GM21515 (cell line): ENCODE results near the gene GLP2R.
"Not testable (repeated sequence)": the region's sequence is repeated elsewhere in the genome, so short reads cannot be mapped to it uniquely, and the experiment has no call there.

Experiments used
- ATAC-seq: cut with Tn5 transposase; IDR thresholded peaks from one replicate; pipeline ENCODE4 v1.9.1; 2021; ENCODE audit not compliant: unreplicated experiment

Gene GLP2R, protein sequence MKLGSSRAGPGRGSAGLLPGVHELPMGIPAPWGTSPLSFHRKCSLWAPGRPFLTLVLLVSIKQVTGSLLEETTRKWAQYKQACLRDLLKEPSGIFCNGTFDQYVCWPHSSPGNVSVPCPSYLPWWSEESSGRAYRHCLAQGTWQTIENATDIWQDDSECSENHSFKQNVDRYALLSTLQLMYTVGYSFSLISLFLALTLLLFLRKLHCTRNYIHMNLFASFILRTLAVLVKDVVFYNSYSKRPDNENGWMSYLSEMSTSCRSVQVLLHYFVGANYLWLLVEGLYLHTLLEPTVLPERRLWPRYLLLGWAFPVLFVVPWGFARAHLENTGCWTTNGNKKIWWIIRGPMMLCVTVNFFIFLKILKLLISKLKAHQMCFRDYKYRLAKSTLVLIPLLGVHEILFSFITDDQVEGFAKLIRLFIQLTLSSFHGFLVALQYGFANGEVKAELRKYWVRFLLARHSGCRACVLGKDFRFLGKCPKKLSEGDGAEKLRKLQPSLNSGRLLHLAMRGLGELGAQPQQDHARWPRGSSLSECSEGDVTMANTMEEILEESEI

DNA sequence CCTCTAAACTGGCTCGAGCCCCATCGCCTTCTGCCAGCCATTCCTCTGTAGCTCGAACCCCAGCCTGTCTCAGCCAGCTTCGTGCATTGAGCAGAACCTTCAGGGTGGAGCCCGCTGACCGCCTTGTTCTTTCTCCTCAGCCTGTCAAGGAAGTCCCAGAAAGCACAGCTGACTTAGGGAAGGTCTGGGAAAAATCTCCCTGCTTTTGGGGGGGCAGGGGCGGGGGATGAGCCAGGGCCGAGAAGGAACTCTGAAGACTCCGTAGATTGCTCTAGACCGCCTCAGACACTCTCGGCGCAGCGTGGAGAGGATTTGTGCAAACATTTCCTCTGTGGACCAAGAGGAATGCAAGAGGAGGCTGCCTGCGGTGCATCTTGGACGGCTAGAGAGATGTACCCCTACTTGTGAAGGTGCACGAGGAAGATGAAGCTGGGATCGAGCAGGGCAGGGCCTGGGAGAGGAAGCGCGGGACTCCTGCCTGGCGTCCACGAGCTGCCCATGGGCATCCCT lies at the start of gene GLP2R:
TSS of gene GLP2R (plus strand) at position 284 of the 510 bp plus-strand sequence. CDS start at position 424, 140 bp downstream.
- no peak for ATAC-seq

DNA sequence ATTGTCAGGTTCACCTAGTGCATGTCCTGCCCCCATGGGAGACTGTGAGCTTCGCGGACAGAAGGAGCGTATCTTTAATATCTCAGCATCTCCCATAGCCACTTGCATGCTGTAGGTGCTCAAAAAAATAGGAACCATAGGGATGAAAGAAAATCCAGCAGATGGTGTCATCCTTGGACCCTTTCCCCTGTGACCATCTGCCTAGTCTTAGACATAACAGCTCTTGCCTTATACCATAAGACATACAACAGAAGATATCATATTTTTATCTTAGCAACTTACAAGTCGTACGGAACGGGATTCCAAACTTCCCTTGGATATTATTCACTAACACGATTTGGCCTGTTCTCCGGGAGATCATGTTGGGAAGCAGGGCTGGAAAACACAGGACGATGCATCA lies 48.8 kb upstream of the GLP2R start:
- no peak for ATAC-seq

DNA sequence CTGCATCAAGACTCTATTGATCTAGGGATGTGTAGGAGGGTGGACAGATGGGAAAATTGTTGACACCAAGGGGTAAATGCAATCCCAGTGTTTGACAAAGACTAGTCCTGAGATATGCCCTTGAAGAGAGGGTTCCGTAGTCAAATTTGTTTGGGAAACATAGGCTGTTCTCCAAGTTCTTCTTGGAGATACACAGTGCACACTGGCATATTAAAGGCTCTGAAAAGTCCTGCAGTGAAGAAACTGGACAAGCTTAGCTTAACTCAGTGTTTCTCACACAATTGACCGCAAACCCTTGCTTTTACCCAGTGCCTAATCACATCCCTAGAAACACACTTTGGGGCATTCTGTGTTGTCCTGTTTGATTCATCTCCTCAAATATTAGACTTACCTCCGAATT lies 45.2 kb upstream of the GLP2R start:
- ATAC-seq: no peak

DNA sequence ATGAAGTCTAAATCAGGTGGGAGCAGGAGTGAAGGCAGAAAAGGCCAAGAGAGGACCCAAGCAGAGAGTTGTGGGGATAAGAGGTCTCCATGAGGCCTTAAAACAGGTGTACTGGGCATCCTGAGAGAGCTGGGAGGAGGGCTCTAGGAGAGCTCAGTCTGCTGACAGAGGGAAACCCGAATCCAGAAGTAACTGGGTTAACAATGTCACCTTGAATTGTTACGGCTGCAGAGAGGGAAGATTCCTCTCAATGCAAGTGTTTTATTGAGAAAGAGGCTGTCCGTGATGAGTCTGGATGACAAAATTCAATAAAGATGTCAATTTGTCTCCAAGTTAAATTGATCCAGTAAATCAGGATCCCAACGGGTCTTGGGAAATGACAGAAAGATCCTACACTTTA lies 42.7 kb upstream of the GLP2R start:
- ATAC-seq: no peak

DNA sequence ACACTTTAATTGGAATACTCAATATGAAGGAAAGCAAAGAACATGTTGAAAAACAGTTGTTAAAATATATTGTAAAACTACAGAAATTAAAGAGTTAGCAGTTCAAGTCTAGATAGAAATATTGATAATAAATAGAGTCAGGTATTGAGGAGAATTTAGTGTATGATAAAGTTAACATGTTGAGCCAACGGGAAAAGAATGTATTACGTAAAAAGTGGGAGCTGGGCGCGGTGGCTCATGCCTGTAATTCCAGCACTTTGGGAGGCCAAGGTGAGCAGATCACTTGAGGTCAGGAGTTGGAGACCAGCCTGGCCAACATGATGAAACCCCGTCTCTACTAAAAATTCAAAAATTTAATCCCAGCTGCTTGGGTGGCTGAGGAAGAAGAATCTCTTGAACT lies 42.3 kb upstream of the GLP2R start:
- not testable (repeated sequence) for ATAC-seq

DNA sequence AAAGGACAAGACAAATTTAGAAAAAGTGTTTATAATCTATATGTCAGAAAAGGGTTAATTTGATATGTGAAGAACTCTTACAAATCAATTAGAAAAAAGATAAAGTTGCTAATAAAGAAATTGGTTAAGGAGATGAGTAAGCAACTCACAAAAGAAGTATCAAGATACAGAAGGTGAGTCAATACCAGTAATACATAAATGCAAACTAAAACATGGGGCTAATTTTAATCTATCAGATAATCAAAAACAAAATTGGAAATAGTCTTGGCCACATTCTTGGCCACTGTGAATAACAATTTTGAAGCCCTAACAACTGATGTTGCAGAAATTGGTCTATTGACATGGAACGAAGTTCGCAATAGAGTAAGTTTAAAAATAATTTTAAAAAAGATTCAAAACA lies 41.2 kb upstream of the GLP2R start:
- ATAC-seq: no peak

DNA sequence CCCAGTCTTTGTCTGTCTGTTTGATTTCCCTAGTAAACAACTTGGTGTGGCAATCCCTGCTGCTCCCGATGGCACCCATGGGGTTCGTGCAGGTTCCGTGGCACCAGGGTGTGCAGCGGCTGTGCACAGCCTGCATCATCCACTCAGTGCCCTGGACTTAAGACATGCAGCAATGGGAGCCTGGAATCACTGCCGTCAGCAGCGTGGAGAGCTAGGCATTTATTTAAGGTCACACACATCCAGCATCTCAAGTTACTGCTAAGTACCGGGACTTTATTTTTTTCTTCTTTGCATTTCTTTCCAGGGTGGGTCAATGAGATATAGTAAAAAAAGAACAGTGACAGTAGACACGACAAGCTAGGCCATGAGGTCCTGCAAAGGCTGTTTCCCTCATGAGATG lies 37.1 kb upstream of the GLP2R start:
- no peak for ATAC-seq

DNA sequence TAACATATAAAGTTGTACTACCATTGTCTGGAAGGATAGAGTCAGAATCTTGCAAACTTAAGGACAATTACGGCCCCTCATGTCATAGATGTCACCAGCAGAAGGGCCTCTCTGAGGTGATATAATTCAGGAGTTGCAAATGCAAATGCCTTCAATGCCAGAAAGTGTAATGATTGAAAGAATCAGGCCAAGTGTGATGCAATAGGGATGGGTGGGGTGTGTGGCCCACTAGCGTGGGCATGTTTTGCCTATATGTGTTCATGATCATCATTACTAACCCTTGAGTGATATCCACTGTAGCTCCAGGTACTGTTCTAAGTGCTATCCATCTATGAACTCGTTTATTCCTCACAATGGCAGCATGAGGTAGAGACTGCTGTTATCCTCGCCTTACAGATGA lies 35.4 kb upstream of the GLP2R start:
- no peak for ATAC-seq

DNA sequence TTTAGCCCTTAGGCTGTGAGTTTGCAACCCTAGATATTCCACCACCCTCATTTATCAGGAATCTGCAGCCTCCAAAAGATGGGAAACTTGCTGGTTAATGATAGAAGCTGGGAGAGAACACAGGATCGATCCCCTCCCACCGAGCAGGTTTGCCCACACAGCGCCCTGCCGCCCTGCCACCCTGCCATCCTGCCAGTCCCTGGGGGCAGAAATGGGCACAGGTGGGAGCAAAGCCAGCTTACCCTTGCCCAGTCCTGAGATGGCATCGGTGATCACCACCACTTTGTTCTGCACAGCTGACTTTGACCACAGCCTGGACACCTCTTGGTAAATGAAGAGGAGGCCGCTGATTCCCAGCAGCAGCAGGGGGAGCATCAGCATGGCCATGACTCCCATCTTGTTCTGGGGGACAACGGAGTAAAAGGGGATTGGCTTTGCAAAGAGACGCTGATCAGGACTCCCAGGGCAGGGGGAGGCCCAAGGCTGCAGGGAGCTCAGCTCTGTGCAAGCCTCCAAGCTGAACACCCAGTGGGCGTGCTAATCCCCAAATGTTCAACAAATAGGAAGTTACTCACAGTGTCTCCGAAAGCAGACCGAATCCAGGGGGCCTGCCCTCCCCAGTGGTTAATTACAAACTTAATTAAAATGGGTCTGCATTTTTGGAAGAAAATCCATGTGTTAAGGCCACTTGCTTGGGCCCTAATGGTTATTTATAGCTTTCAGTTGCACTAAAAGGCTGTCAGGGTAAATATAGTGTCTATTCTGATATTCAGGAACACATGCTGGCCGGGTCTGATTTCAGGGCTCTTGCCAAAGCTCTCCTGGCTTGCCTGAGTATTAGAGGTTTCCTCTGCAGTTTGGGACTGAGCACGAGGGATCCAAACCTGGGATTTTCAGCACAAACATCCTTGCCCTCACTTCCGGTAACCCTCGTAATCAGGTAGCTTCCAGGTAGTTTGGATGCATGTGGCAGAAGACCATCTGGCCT lies 34.5 kb upstream of the GLP2R start, which contains the start of gene DHRS7C:
TSS of gene DHRS7C (minus strand) at position 704 of the 988 bp plus-strand sequence. CDS start at position 396, 308 bp downstream.
- no peak for ATAC-seq

DNA sequence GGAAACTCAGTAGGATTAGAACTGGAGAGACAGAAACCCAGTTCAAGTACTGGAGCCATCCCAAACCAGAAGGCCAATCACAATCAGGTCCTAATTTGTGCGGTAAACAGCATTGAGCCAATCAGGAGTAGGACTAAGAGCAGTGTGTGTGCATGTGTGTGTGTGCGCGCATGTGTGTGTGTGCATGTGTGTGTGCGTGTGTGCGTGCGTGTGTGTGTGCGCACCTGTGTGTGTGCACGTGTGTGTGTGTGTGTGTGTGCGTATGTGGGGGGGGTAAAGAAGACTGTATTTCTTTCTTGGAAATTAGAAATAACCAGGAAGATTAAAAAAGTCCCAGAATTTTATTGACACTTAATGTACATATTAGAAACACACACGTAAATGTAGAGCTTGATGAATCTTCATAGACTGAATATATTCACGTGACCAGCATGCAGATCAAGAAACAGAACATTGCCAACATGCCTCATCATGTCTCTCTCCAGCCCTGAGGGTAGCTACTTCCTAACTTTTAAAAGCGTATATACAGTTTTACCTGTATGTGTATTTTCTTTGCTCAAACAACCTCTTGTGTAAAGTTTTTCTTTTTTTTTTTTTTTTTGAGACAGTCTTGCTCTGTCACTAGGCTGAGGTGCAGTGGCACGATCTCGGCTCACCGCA lies 33.4 kb upstream of the GLP2R start:
- no peak for ATAC-seq

DNA sequence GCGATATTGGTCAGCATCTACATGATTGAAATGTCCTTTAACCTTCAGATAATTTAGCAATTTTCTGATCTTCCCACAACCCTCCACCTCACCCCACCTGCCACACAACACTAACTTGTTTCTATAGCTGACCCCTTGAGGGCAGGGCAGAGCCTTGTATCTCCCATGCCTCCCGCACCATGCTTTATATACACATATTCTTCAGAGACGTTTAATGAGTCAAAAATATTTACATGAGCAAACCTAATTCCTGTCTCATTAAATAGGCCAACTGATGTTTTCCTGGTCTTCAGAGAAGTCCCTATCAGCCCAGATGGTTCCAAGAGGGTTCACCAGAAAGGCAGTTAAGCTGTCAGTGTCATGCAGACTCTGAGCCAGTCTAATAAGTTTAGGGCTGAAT lies 27.7 kb upstream of the GLP2R start:
- ATAC-seq: no peak

DNA sequence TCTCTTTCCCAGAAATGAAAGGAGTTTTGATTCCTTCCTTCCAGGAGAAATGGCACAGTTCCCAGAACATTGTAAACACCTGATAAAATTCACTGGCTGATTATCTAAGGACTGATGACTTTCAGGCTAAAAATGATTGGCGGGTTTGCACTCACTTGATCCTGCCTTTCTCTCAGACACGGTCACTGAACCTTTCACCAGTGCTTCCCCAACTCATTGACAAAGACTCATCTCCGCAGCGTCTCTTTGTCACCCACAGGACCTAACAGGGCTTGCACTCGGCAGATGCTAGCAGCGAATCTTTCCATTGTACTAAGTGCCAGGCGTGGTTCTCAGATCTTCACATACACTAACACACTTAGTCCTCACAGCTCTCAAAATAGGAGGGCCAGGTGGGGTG lies 27.0 kb upstream of the GLP2R start:
- ATAC-seq: no peak

DNA sequence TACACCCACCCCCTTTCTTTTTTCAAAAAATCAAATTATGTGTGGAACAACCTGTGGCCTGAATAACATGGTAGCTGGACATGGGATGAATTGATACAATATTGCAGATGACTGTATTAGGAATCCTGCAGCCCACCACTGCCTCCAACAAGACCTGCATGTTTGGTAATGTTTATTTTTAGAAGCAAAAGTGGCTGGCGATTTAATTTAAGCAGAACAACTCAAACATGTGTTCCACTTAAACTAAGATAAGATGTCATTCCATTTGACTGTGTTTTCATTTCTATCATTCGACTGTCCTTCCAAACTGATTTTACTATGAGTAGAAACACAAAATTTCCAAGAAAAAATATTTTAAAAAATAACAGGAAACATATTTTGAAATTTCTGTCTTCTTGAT lies 24.2 kb upstream of the GLP2R start:
- ATAC-seq: no peak

DNA sequence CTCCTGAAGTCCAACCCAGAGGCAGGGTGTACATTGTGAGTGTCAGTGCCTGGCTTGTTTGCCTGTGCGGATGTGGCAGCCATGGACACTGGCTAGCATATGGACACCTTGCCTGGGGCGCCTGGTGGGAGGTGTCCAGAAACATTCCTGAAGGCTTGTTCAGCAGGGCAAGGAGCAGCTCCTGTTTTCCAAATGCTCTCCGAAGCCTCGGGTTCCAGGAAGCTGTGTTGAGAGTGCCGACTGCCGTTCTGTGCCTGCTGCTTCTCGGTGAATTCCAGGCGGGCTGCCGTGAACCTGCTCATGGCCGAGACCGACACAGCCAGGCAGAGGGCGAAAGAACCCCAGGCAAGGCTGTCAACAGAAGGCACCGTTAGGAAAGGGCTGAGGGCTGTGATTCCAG lies 23.4 kb upstream of the GLP2R start:
- ATAC-seq: no peak

DNA sequence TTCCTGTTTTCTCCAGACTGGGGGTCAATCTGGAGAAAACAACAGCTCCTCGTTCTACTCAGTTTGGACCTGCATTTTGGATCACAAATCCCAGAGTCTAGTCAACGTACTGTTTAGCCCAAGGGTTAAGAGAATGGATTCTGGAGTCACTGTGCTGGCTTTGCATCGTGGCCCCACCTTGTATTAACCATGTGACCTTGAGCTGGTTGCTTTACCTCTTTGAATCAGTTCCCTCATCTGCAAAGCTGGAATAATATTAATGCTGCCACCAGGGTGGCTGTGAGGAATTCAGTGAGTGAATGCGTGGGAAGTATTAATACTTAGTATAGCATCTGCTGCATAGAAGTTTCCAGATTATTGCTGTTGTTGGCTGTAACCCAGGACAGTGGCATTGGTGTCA lies 23.0 kb upstream of the GLP2R start:
- ATAC-seq: no peak

DNA sequence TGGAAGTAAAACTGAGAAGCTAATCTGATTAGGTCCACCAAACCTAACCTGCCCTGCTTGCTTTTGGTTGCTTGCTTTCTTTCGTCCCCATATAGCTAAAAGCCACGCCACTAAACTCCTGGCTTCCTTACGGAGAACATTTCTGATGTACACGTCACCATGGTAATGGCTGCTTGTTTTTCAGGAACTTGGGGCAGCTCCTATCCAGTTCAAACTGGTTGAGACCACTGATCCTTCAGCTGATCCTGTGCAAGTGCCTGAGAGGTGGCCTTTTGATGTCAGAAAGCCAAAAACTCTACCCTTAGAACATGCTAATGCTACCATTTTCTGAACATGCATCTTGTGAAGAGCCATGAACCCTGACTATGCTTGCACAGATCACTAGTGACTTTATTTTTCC lies 20.0 kb upstream of the GLP2R start:
- no peak for ATAC-seq

DNA sequence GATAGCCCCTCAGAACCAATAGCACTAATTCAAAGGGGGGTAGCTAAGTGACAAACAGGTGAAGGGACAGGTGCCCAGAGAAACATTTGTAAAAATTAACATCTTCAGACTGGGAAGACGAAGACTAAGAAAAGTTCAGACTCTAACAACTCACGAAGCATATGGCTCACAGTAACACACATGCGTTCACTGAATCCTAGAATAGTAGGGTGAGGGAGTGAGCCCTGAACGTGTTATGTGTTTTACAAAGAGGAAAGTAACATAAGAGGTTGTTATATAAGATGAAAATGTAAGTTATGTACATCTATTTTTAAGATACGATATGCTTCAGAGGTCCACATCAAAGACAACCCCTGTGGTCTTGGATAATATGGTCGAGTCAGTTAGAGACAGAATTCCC lies 19.0 kb upstream of the GLP2R start:
- ATAC-seq: no peak

DNA sequence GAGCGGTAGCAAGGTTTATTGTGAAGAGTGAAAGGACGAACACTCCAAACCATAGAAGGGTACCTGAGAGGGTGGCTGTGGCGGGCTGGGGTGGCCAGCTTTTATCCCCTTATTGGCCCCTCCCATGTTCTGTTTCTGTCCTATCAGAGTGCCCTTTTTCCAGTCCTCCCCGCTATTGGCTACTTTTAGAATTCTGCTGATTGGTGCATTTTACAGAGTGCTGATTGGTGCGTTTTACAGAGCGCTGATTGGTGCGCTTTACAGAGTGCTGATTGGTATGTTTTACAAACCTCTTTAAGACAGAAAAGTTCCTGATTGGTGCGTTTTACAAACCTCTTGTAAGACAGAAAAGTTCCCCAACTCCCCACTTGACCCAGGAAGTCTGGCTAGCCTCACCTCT lies 16.3 kb upstream of the GLP2R start:
- no peak for ATAC-seq

DNA sequence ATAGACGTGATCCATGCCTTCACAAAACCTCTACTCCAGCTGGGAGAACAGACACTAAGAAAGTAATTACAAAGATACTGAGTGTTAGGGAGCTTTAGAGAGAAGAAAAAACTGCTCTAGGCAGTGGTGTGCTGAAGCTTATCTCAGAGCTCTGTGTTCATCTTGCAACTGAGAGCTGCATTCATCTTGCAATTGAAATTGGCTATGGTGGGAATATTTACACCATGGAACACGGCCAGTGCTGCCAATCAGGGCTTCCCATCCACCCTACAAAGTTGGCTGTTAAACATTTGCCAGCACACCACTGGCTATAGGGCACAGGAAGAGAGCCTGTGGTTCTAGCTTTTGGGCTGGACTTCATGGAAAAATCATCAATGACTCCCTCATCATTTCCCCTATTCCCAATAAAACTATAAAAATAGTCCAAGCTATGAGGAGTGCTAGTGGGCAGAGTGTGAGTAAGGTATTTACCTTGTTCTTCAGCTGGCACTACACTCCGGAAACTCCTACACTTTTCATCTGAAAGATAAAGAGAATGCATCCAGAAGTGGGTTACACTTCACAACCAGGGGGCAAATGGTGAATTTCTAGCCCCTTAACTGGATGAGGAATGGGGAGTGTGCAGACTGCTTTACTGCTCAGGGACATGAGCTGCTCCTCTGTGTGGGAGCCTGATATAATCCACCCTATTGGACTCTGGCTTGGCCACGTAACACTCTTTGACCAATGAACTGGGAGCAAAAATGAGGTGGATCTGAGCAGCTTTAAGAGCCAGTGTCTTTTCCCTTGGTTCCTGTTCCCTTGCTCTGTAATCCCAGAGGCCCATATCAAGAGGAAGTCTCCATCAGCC lies 15.4 kb upstream of the GLP2R start:
- no peak for ATAC-seq

DNA sequence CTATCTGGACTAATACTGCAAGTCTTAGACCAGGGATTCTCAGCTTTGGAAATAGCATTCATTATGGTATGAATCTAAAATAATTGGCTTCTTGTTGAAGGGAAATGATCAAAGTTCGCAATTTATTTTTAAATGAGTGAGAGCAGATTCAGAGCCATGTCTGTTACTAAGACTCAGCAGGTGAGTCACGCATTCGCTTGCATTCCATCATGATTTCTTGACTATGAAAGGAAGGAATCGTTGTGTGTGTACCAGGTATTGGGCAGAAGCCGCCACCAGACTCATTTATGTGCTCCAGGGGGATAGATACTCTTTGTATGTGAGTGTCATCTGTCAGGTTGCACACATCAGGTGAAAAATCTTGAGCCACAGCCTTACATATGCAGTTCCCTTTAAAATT lies 14.6 kb upstream of the GLP2R start:
- ATAC-seq: no peak
